Stimulated activated CD4-positive, alpha-beta T cell treated with anti-CD3 and anti-CD28 coated beads, Interleukin-2, amount 100 ng/mL, for 24 hours (primary cell): ENCODE results near the gene IPO5.
A peak's percentile ranks its signal among the peaks of the same experiment; 100 is the strongest.
"Not testable (repeated sequence)": the region's sequence is repeated elsewhere in the genome, so short reads cannot be mapped to it uniquely, and the experiment has no call there.

Experiments
- DNase-seq, 2 donors: peaks; one replicate each; pipeline ENCODE4 v3.0.0-alpha.2; 2020

IPO5 gene

DNA sequence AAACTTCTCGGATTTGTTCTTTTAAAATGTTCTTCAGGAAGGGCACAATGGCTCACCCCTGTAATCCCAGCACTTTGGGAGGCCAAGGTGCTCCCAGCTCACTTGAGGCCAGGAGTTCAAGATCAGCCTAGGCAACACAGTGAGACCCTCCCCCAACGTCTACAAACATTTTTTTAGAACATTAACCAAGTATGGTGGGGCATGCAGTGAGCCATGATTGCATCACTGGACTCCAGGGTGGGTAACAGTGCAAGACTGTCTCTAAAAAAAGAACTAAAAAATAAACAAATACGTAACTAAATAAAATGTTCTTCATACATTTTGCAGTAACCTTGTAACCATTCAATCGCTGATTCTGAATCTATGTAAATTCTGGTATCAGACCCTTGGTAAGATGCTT lies 2.1 kb upstream of the IPO5 start:
- no peak for DNase-seq

- not testable (repeated sequence) for DNase-seq
Measured at GRCh38 chr13:97952831-97953230, 644 bp upstream of the IPO5 start.

DNA sequence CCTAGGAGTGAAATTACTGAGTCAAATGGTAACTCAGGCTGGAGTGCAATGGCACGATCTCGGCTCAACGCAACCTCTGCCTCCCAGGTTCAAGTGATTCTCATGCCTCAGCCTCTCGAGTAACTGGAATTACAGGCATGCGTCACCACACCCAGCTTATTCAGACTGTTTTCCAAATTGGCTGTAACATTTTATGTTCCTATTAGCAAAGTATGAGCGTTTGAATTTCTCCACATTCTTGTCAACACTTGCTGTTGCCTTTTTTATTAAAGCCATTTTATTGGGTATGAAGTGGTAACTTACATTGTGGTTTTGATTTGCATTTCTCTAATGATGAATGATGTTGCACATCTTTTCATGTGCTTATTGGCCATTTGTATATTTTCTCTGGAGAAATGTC lies 7.9 kb downstream of the IPO5 start:
- no peak for DNase-seq

GRCh38 chr13:97962887-97963286 lies 9.4 kb downstream of the IPO5 start:
- no peak for DNase-seq

- no peak for DNase-seq
Measured at GRCh38 chr13:97967226-97967625, 13.8 kb downstream of the IPO5 start.

GRCh38 chr13:97967948-97968347 lies 14.5 kb downstream of the IPO5 start:
- no peak for DNase-seq

DNA sequence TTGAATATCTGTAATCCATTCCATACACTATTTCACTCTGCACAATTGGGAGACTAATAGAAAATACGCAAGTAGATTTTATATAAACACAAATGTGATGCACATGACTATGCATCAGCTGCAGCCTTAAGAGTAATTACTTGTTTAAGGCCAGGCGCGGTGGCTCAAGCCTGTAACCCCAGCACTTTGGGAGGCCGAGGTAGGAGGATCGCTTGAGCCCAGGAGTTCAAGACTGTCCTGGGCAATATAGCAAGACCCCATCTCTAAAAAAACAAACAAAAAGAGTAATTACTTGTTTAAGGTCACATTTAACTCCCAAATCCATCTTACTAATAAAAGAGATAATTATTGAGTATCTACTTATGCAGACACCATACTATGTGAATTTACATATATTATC lies 18.0 kb downstream of the IPO5 start:
- DNase-seq, result no peak

GRCh38 chr13:97974773-97975172 lies 21.3 kb downstream of the IPO5 start:
- DNase-seq, result no peak

DNA sequence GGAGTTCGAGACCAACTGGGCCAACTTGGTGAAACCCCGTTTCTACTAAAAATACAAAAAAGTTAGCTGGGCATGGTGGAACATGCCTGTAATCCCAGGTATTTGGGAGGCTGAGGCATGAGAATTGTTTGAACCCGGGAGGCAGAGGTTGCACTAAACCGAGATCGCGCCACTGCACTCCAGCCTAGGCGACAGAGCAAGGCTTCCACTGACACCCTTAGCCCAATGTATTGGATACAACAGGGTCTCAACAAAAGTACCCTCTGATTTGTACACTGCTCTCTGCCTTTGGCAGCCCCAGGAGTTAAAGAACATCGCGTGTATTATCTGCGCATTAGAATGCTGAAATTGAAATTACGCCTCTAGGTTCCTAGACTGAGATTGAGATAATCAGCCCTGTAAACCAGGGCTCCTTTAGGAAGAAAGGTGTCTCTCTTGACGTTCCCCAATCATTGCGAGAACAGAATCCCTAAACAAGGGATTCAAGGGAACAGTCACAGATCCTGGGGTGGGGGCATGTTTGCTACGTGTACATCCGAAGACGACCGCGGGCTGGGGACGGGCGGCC lies 21.9 kb downstream of the IPO5 start:
- no peak for DNase-seq

GRCh38 chr13:97975848-97976609 lies 22.6 kb downstream of the IPO5 start:
- peak; percentile 91 to 92 for DNase-seq

- DNase-seq, result no peak
Measured at GRCh38 chr13:97976610-97977521, 23.4 kb downstream of the IPO5 start.

- no peak for DNase-seq
Measured at GRCh38 chr13:97977982-97978381, 24.5 kb downstream of the IPO5 start.

DNA sequence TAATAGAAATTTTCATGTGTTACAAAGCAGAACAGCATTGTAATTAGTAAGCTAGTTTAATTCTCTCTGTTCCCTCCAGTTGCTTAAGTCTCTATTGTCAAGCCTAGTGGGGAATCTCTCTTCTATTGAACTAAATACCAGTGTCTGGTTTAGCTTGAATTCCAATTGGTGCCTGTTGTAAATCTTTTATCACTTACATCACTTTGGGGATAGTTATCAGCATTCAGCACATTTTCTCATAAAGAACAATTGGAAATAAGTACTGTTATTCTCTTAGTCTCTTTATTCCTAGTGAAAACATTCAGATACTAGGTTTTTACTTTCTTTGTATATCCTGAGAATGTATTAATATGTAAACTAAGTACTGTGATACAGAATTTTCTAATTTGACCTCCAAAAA lies 25.2 kb downstream of the IPO5 start:
- no peak for DNase-seq

DNA sequence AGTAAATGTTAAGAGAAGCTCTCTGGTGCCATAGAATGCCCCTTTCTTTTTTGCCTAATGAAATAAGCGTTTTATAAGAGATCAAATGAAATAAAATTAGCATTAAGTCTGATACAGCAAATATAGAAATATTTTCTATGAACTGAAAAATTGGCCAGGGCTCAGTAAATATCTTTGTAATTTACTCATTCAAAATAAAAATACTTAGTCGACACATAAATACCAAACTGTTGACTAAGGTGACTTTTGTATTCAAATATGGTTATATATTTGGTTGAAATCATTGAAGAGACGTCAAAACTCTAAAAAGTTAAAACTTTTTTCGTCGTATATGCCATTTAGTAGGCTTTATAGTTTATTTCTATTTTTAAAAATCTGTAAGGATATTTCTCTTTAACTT lies 25.6 kb downstream of the IPO5 start:
- DNase-seq, result no peak

DNA sequence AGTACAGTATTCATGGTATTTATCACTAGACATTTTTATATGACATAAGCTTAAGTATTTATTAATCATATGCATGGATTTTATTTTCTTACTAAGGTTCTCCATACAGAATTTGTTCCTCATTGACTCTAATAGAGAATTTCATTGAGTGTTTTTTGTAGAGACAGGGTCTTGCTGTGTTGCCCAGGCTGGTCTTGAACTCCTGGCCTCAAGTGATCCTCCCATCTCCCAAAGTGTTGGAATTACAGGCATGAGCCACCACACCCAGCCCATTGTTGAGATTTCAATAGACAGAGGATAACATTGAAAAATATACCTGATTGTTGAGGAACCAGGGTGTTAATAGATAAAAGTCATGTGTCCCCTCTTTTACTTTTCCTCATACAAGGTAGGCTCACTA lies 26.1 kb downstream of the IPO5 start:
- DNase-seq, result no peak

DNA sequence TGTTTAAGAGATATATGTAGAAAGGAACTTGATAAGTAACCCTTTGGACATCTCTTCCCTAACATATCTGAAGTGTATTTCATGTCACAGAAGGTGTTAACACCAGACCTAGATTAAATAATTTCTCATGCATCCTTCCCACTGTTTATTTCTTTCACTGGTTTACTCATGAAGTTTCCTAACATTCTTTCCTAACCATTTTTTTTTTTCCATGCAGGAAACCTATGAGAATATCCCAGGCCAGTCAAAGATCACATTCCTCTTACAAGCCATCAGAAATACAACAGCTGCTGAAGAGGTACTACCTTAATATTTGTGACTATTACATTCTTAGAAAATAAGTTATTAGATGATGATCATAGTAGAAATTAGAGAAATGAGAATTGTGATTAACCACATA lies 28.8 kb downstream of the IPO5 start:
- no peak for DNase-seq

GRCh38 chr13:97986835-97987234 lies 33.4 kb downstream of the IPO5 start:
- no peak for DNase-seq

DNA sequence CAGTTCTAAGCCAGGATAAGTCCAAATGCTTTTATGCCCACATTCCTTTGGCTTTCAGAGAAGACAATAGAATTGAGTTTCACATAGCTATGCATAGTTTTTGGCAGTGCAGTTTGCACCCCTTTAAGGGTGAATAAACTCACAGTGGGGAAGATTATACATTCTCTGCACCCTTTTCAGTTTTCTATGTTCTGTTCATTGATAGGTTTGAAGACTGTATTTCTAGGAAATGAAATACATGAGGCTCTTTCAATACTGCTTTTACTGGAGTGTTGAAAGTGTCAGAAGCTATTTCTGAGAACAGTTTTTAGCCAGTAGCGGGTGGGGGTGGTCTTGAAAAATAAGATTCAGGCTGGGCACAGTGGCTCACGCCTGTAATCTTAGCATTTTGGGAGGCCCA lies 46.2 kb downstream of the IPO5 start:
- no peak for DNase-seq

DNA sequence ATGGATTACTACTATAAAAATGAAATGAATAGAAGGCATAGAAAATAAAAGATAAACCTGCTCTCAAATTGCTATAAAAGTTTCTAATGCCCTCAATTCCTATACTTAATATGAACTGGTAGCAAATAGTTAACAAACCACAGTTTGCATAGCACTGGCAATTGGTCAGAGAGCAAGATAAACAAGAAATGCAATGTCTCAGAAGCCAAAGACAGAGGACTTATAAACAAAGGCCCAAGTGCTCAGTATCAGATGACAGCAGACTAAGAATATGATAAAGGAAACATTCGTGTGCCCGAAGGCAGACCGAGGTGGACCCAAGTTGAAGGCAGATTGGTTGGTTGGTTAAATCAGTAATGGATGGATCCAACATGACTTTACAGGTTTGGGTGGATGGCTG lies 50.6 kb downstream of the IPO5 start:
- DNase-seq, result no peak

GRCh38 chr13:98004997-98005396 lies 51.5 kb downstream of the IPO5 start:
- DNase-seq, result not testable (repeated sequence)

GRCh38 chr13:98007001-98007400 lies 53.5 kb downstream of the IPO5 start:
- no peak for DNase-seq

GRCh38 chr13:98013241-98013640 lies 59.8 kb downstream of the IPO5 start:
- DNase-seq, result no peak

GRCh38 chr13:98014766-98015165 lies 61.3 kb downstream of the IPO5 start:
- no peak for DNase-seq

DNA sequence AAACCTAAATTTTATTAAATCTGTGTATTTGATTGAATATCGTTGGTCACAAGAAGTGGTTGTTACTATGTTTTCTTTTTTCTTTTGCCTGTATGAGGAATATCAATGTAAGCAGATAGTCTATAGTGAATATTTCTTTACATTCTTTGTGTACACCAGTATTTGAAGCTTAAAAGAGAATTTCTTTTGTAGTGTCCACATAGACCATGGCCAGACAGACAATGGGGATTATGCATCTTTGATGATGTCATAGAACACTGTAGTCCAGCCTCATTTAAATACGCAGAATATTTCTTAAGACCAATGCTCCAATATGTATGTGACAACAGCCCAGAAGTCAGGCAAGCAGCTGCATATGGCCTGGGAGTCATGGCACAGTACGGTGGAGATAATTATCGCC lies 64.8 kb downstream of the IPO5 start:
- no peak for DNase-seq
